Caco-2 (cell line): ENCODE data around the gene AKAP9. TPM values are rescaled to one million over a fixed set of nuclear protein-coding genes. Genes with fewer than 3 reads are reported as not detected.

ENCODE experiments used
- BruUV-seq: library from RNA; stranded (reverse); fragments of 400-500 nt; replicated peaks from 2 replicates; lab custom pipeline; 2021; lab: Mats Ljungman, UMichigan
- CTCF ChIA-PET: fragments of 300-600 bp; sonication (Branson Sonifier 250); formaldehyde crosslinking; loops from one replicate; lab custom pipeline; 2022; ENCODE audit warnings: antibody characterized with exemption; lab: Charles Lee
- POLR2A ChIA-PET: fragments of 300-600 bp; sonication (Branson Sonifier 250); formaldehyde crosslinking; loops from one replicate; lab custom pipeline; 2022; ENCODE audit warnings: antibody characterized with exemption; lab: Charles Lee
- DNase-seq, 2 experiments: peaks; one replicate each; pipeline versions ENCODE4 v3.0.0 to v3.0.0-alpha.2; 2020 to 2022
- H3K27me3 ChIP-seq: replicated peaks from 2 replicates; pipeline ENCODE4 v1.6.0; 2011; ENCODE audit warnings: low read length; ENCODE audit not compliant: control insufficient read depth, insufficient read depth
- H3K36me3 ChIP-seq: 2 replicates; pipeline ENCODE4 v1.5.1; 2011; ENCODE audit warnings: low read length; ENCODE audit not compliant: control insufficient read depth, insufficient read depth
- H3K4me1 ChIP-seq: fragments of 250-450 bp; sonication (Bioruptor Pico); 2 replicates; pipeline ENCODE4 v1.5.1; 2020; ENCODE audit warnings: mild to moderate bottlenecking
- H3K4me3 ChIP-seq: 2 replicates; pipeline ENCODE4 v1.5.1; 2011; ENCODE audit warnings: low read depth, mild to moderate bottlenecking, control low read depth, low read length
- H3K9me3 ChIP-seq: fragments of 250-450 bp; sonication (Bioruptor Pico); 2 replicates; pipeline ENCODE4 v1.5.1; 2020; ENCODE audit warnings: mild to moderate bottlenecking, moderate library complexity
- H3K27ac Mint-ChIP-seq: one replicate; pipeline ENCODE4 v1.8.0; 2022; ENCODE audit warnings: mixed read lengths; ENCODE audit not compliant: unreplicated experiment
- H3K27me3 Mint-ChIP-seq: one replicate; pipeline ENCODE4 v1.8.0; 2022; ENCODE audit warnings: mixed read lengths; ENCODE audit not compliant: insufficient read depth, unreplicated experiment
- H3K36me3 Mint-ChIP-seq: one replicate; pipeline ENCODE4 v1.8.0; 2022; ENCODE audit warnings: mild to moderate bottlenecking, mixed read lengths; ENCODE audit not compliant: insufficient read depth, unreplicated experiment
- H3K4me1 Mint-ChIP-seq: one replicate; pipeline ENCODE4 v1.8.0; 2022; ENCODE audit warnings: low read depth, mixed read lengths; ENCODE audit not compliant: unreplicated experiment
- H3K4me3 Mint-ChIP-seq: one replicate; pipeline ENCODE4 v1.8.0; 2022; ENCODE audit warnings: mild to moderate bottlenecking, moderate library complexity, mixed read lengths; ENCODE audit not compliant: unreplicated experiment
- H3K9me3 Mint-ChIP-seq: one replicate; pipeline ENCODE4 v1.8.0; 2022; ENCODE audit warnings: mixed read lengths; ENCODE audit not compliant: unreplicated experiment
- intact Hi-C: fragments of 100-400 bp; cut with micrococcal nuclease; formaldehyde crosslinking; loops from one replicate; pipeline ENCODE4 v1.10.0; 2022; ENCODE audit not compliant: unreplicated experiment
- total RNA-seq: library from RNA; stranded (reverse); gene quantifications from 2 replicates; pipeline ENCODE4 v1.2.3, GENCODE V29; 2022
- TF ChIP-seq, protein P1 (sequence below), 2 experiments: fragments of 200-600 bp in 1 of 2; IDR thresholded peaks; 1 replicate in 1 of 2; 2 replicates in 1 of 2; pipeline versions ENCODE4 v1.5.1 to v1.8.0; 2011 to 2022; ENCODE audit warnings: antibody characterized with exemption in 1 of 2, control low read depth in 1 of 2, inconsistent platforms in 1 of 2, low read depth in 1 of 2, low read length in 1 of 2, mild to moderate bottlenecking in 1 of 2, moderate library complexity in 1 of 2; ENCODE audit not compliant: insufficient read depth in 1 of 2, severe bottlenecking in 1 of 2, unreplicated experiment in 1 of 2

The AKAP9 gene
- total RNA-seq, 1 experiment from 2014 or later, result 79.4 TPM

- no TSS peak for BruUV-seq
- no peaks in the 10 kb centered on the region for H3K27me3 Mint-ChIP-seq
- Histone ChIP-seq H3K4me3 (no peak overlapping the region), H3K27me3 (no peaks in the 10 kb centered on the region), H3K9me3 (no peaks in the 10 kb centered on the region), H3K36me3 (no peaks in the 10 kb centered on the region), H3K4me1 (no peaks in the 10 kb centered on the region)
- POLR2A ChIA-PET, result no interaction called here
- no peak overlapping the region for H3K4me3 Mint-ChIP-seq
- H3K4me1 Mint-ChIP-seq, result peaks cover 10% of the 10 kb centered on the region
- CTCF ChIA-PET, result no interaction called here
- no peak for DNase-seq
- H3K36me3 Mint-ChIP-seq, result peaks cover 86% of the 10 kb centered on the region
- intact Hi-C loops, result no loop called here
- TF ChIP-seq, protein P1, sequence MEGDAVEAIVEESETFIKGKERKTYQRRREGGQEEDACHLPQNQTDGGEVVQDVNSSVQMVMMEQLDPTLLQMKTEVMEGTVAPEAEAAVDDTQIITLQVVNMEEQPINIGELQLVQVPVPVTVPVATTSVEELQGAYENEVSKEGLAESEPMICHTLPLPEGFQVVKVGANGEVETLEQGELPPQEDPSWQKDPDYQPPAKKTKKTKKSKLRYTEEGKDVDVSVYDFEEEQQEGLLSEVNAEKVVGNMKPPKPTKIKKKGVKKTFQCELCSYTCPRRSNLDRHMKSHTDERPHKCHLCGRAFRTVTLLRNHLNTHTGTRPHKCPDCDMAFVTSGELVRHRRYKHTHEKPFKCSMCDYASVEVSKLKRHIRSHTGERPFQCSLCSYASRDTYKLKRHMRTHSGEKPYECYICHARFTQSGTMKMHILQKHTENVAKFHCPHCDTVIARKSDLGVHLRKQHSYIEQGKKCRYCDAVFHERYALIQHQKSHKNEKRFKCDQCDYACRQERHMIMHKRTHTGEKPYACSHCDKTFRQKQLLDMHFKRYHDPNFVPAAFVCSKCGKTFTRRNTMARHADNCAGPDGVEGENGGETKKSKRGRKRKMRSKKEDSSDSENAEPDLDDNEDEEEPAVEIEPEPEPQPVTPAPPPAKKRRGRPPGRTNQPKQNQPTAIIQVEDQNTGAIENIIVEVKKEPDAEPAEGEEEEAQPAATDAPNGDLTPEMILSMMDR (IDR thresholded peaks at IDR 0.05; ENCODE audit: insufficient read depth in 1 of 2, low read depth in 1 of 2, low read length in 1 of 2, severe bottlenecking in 1 of 2, unreplicated experiment in 1 of 2), result no peak
- no peak overlapping the region for H3K27ac Mint-ChIP-seq
- H3K9me3 Mint-ChIP-seq, result no peaks in the 10 kb centered on the region
Measured at GRCh38 chr7:92115821-92116220, 175.2 kb downstream of the AKAP9 start.

DNA sequence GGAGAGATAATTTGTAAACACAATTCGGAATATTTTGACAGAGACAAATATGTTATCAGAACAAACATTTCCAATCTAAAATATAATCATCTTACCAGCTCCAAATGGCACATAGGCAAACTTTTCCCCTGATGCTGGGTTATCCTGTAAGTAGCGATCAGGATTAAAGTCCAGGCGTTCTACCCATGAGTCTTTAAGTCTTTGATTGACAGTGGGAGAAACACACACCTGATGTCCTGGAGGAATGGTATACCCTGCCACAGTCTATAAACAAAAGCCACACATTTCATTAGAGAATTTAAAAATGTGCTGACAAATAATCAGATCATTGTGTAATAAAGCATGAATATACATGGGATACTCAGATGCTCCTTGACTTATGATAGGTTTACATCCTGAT is 176.3 kb downstream of the AKAP9 start:
- intact Hi-C loops, result no loop called here
- no peaks in the 10 kb centered on the region for H3K36me3 ChIP-seq
- H3K4me3 ChIP-seq, result no peak overlapping the region
- H3K9me3 ChIP-seq, result no peaks in the 10 kb centered on the region
- ChIA-PET CTCF (no interaction called here), POLR2A (no interaction called here)
- no peak for DNase-seq
- H3K4me3 Mint-ChIP-seq, result no peak overlapping the region
- H3K4me1 ChIP-seq, result no peaks in the 10 kb centered on the region
- peaks cover 86% of the 10 kb centered on the region for H3K36me3 Mint-ChIP-seq
- TF ChIP-seq, protein P1 (IDR thresholded peaks at IDR 0.05; ENCODE audit: insufficient read depth in 1 of 2, low read depth in 1 of 2, low read length in 1 of 2, severe bottlenecking in 1 of 2, unreplicated experiment in 1 of 2), result no peak
- no peaks in the 10 kb centered on the region for H3K27me3 Mint-ChIP-seq
- H3K9me3 Mint-ChIP-seq, result no peaks in the 10 kb centered on the region
- no peaks in the 10 kb centered on the region for H3K27me3 ChIP-seq
- no peak overlapping the region for H3K27ac Mint-ChIP-seq
- H3K4me1 Mint-ChIP-seq, result peaks cover 10% of the 10 kb centered on the region
- no TSS peak for BruUV-seq

DNA sequence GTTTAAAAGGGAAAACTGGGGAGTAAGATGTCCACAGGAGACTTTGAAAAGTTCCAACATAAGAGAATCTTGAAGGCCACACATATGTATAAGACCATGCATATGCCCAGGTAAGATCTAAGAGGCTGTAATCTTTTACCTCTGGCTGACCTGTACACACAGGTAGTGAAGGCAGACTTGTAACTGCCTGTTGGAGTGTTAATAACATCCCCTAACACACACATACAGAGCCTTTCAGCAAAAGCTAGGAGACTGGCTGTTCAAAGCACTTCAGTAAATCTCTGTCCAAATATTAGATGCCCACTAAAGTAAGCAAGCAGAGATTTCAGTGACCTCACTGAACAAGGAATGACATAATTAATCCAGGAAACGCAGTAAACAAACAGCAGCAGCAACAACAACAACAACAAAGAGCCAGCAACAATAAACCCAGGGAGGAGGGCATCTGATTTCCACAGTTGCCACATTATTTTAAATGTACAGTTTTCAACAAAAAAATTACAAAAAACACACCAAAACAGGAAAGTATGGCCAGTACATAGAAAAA is 178.6 kb downstream of the AKAP9 start:
- H3K36me3 ChIP-seq, result no peaks in the 10 kb centered on the region; the same call in 1 of the 2 replicates
- POLR2A ChIA-PET, result interaction anchor here (0.9 kb wide), 1 partner anchor 14 kb away, joined by 4 read pairs; no protein-coding TSS in a partner anchor
- CTCF ChIA-PET, result no interaction called here
- no TSS peak for BruUV-seq
- no peaks in the 10 kb centered on the region for H3K9me3 ChIP-seq
- Mint-ChIP-seq H3K27ac (no peak overlapping the region), H3K9me3 (no peaks in the 10 kb centered on the region), H3K27me3 (no peaks in the 10 kb centered on the region), H3K4me1 (peaks cover 10% of the 10 kb centered on the region), H3K4me3 (no peak overlapping the region), H3K36me3 (peaks cover 80% of the 10 kb centered on the region)
- DNase-seq, result no peak
- TF ChIP-seq, protein P1 (IDR thresholded peaks at IDR 0.05; ENCODE audit: insufficient read depth in 1 of 2, low read depth in 1 of 2, low read length in 1 of 2, severe bottlenecking in 1 of 2, unreplicated experiment in 1 of 2), result no peak
- H3K27me3 ChIP-seq, result no peaks in the 10 kb centered on the region
- H3K4me1 ChIP-seq, result no peaks in the 10 kb centered on the region
- intact Hi-C loops, result no loop called here
- no peak overlapping the region for H3K4me3 ChIP-seq
